DND-41 (cell line): Measurements from ENCODE around the gene SVIL.

ENCODE experiments used
- ATAC-seq: fragments of 200-7000 bp; cut with Tn5 transposase; 3 replicates; pipeline ENCODE4 v1.9.1; 2021; ENCODE audit warnings: low read depth; ENCODE audit not compliant: insufficient read depth
- DNase-seq: peaks from one replicate; pipeline ENCODE4 v3.0.0-alpha.2; 2020
- H2AFZ ChIP-seq: 2 replicates; pipeline ENCODE4 v1.6.0; 2012; ENCODE audit warnings: low read depth, low read length
- H3K27ac ChIP-seq: 2 replicates; pipeline ENCODE4 v1.5.1; 2012; ENCODE audit warnings: low read length, inconsistent platforms
- H3K27me3 ChIP-seq: fragments of 200-600 bp; sonication (generic); 2 replicates; pipeline ENCODE4 v1.6.0; 2012; ENCODE audit warnings: low read length, mild to moderate bottlenecking, inconsistent platforms; ENCODE audit not compliant: insufficient read depth, poor library complexity
- H3K36me3 ChIP-seq: 2 replicates; pipeline ENCODE4 v1.5.1; 2012; ENCODE audit warnings: low read length, inconsistent platforms; ENCODE audit not compliant: insufficient read depth
- H3K4me1 ChIP-seq: 2 replicates; pipeline ENCODE4 v1.5.1; 2012; ENCODE audit warnings: mild to moderate bottlenecking, low read length; ENCODE audit not compliant: insufficient read depth
- H3K4me2 ChIP-seq: 2 replicates; pipeline ENCODE4 v1.6.0; 2012; ENCODE audit warnings: mild to moderate bottlenecking, moderate library complexity, low read length, inconsistent platforms; ENCODE audit not compliant: insufficient read depth
- H3K4me3 ChIP-seq, 2 experiments: fragments of 200-600 bp in 1 of 2; shearing (Covaris generic) in 1 of 2; 2 replicates each; pipeline ENCODE4 v1.5.1; 2012 to 2016; ENCODE audit warnings: inconsistent platforms in 2 of 2, low read length in 2 of 2, mild to moderate bottlenecking in 2 of 2, low read depth in 1 of 2, moderate library complexity in 1 of 2
- H3K79me2 ChIP-seq: 2 replicates; pipeline ENCODE4 v1.6.0; 2012; ENCODE audit warnings: low read length, inconsistent platforms; ENCODE audit not compliant: insufficient read depth
- H3K9ac ChIP-seq: 2 replicates; pipeline ENCODE4 v1.6.0; 2012; ENCODE audit warnings: low read depth, mild to moderate bottlenecking, inconsistent platforms, low read length, moderate library complexity
- H3K9me3 ChIP-seq: 2 replicates; pipeline ENCODE4 v1.5.1; 2012; ENCODE audit warnings: low read length, moderate library complexity, mild to moderate bottlenecking, inconsistent platforms; ENCODE audit not compliant: insufficient read depth, severe bottlenecking
- H4K20me1 ChIP-seq: 2 replicates; pipeline ENCODE4 v1.6.0; 2012; ENCODE audit warnings: low read length; ENCODE audit not compliant: insufficient read depth
- CTCF ChIP-seq: IDR thresholded peaks from 2 replicates; pipeline ENCODE4 v1.5.1; 2012; ENCODE audit warnings: borderline replicate concordance, low read length, moderate library complexity, mild to moderate bottlenecking; ENCODE audit not compliant: poor library complexity, severe bottlenecking; ENCODE audit errors: extremely low read depth
- EZH2 ChIP-seq: IDR thresholded peaks from 3 replicates; pipeline ENCODE4 v1.6.1; 2012; ENCODE audit warnings: borderline replicate concordance, low read depth, mild to moderate bottlenecking, moderate library complexity, low read length, inconsistent platforms; ENCODE audit not compliant: severe bottlenecking

The SVIL gene

GRCh38 chr10:29412485-29412884, 222.3 kb downstream of the SVIL start:
- H3K27ac ChIP-seq, result no peak overlapping the region
- peak overlapping the region; percentile 73; the same call in 1 of the 2 replicates for H3K4me2 ChIP-seq
- H3K9me3 ChIP-seq, result peaks cover 12% of the 10 kb centered on the region
- H2AFZ ChIP-seq, result no peak overlapping the region
- peaks cover 75% of the 10 kb centered on the region for H3K79me2 ChIP-seq
- DNase-seq, result no peak
- TF ChIP-seq CTCF (no peak), EZH2 (no peak)
- no peak overlapping the region for H3K9ac ChIP-seq
- no peak for ATAC-seq
- H3K27me3 ChIP-seq, result no peaks in the 10 kb centered on the region
- peaks cover 15% of the 10 kb centered on the region for H3K36me3 ChIP-seq
- H4K20me1 ChIP-seq, result no peaks in the 10 kb centered on the region; the same call in 1 of the 2 replicates
- H3K4me1 ChIP-seq, result peaks cover 37% of the 10 kb centered on the region
- H3K4me3 ChIP-seq, result no peak overlapping the region

- H3K36me3 ChIP-seq, result peaks cover 10% of the 10 kb centered on the region
- no peak overlapping the region; a peak in 1 of 4 replicates for H3K4me3 ChIP-seq
- no peak overlapping the region for H3K27ac ChIP-seq
- DNase-seq (no peak), ATAC-seq (no peak)
- peaks cover 16% of the 10 kb centered on the region for H3K9me3 ChIP-seq
- peak overlapping the region; percentile 73 for H3K4me2 ChIP-seq
- H3K79me2 ChIP-seq, result peaks cover 68% of the 10 kb centered on the region
- no peak overlapping the region for H2AFZ ChIP-seq
- peaks cover 37% of the 10 kb centered on the region for H3K4me1 ChIP-seq
- H3K9ac ChIP-seq, result no peak overlapping the region
- H4K20me1 ChIP-seq, result no peaks in the 10 kb centered on the region; the same call in 1 of the 2 replicates
- H3K27me3 ChIP-seq, result no peaks in the 10 kb centered on the region
- TF ChIP-seq EZH2, result no peak
Measured at GRCh38 chr10:29411666-29412315, 223.0 kb downstream of the SVIL start.

DNA sequence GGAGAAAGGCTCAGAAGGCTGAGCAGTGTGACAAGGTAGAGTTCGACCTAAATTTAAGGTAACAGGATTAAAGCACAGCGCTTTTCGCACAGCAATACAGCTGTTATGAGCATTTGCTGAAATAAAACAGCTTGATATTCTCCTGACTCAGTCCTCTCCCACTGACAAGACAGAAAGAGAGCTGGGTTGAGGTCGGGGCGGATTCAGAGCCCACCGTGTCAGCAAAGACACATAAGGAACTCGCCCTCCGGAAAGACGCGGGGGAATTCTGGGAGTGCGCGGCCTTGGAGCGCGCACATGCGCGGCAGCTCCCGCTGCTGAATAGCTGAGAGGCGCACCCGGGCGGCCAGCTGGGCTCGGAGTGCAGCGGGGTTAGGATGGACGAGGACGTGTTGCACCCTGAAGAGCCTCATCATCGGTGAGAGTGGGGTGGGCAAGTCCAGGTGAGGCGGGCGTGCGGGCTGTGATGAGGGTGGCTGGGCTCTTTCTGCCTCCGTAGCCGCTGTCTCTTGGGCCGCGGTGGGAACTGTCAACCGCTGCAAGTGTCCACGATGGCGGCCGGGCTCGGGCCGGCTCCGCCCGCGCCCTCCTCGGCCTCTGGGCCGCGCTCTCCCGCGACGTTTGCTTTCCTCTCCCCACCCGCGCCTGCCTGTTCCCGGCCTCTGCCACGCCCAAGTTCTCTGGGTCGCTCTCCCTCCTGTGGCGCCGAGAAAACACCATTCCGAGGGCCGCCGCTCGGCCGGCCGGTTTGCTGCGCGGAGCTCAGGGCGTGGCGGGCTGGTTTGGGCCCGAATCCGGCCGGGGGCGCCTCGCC, 225.3 kb downstream of the SVIL start:
- TF ChIP-seq EZH2, result no peak
- no peak for TF ChIP-seq CTCF
- Histone ChIP-seq H3K4me2 (peak overlapping the region; percentile 73), H4K20me1 (no peaks in the 10 kb centered on the region; the same call in 1 of the 2 replicates), H3K27ac (peak overlapping the region; percentile 59), H3K79me2 (peaks cover 52% of the 10 kb centered on the region), H3K27me3 (no peaks in the 10 kb centered on the region), H3K36me3 (peaks cover 3% of the 10 kb centered on the region; the same call in 1 of the 2 replicates), H3K9me3 (peaks cover 21% of the 10 kb centered on the region), H3K9ac (peak overlapping the region; percentile 65), H3K4me1 (peaks cover 37% of the 10 kb centered on the region), H2AFZ (peak overlapping the region; percentile 91), H3K4me3 (peak overlapping the region; percentile 44 to 83)
- DNase-seq (peak; percentile 74), ATAC-seq (peak; percentile 88)

GRCh38 chr10:29408847-29409240, 225.9 kb downstream of the SVIL start:
- H3K4me3 ChIP-seq, result peak overlapping the region; percentile 44 to 83; a peak in 3 of 4 replicates
- peaks cover 37% of the 10 kb centered on the region for H3K4me1 ChIP-seq
- peak overlapping the region; percentile 59 for H3K27ac ChIP-seq
- peaks cover 21% of the 10 kb centered on the region for H3K9me3 ChIP-seq
- H3K9ac ChIP-seq, result peak overlapping the region; percentile 65
- H3K36me3 ChIP-seq, result peaks cover 3% of the 10 kb centered on the region; the same call in 1 of the 2 replicates
- H3K27me3 ChIP-seq, result no peaks in the 10 kb centered on the region
- H4K20me1 ChIP-seq, result no peaks in the 10 kb centered on the region; the same call in 1 of the 2 replicates
- DNase-seq (no peak), ATAC-seq (peak; percentile 2; the same call in 1 of the 3 replicates)
- H3K79me2 ChIP-seq, result peaks cover 46% of the 10 kb centered on the region
- H3K4me2 ChIP-seq, result peak overlapping the region; percentile 73
- H2AFZ ChIP-seq, result peak overlapping the region; percentile 91
- no peak for TF ChIP-seq CTCF
- TF ChIP-seq EZH2, result no peak
